Naive thymus-derived CD4-positive, alpha-beta T cell (primary cell): ENCODE results near the gene SNRNP200. TPM values are rescaled to one million over a fixed set of nuclear protein-coding genes. Genes with fewer than 3 reads are reported as not detected.
A peak's percentile ranks its signal among the peaks of the same experiment; 100 is the strongest.

Experiments used
- ATAC-seq: fragments of 150-1000 bp; cut with Tn5 transposase; 2 replicates; pipeline ENCODE4 v1.10.0; 2021; ENCODE audit warnings: mild to moderate bottlenecking, moderate library complexity
- CTCF ChIA-PET: fragments of 350-600 bp; sonication (Branson Sonifier 250); formaldehyde crosslinking; loops from one replicate; lab custom pipeline; 2021; ENCODE audit warnings: antibody characterized with exemption; lab: Charles Lee
- POLR2A ChIA-PET: fragments of 350-600 bp; sonication (Branson Sonifier 250); formaldehyde crosslinking; loops from one replicate; lab custom pipeline; 2021; ENCODE audit warnings: antibody characterized with exemption, inconsistent platforms; lab: Charles Lee
- DNase-seq, 9 donors: peaks; one replicate each; pipeline versions ENCODE4 v3.0.0 to v3.0.0-alpha.2; 2020 to 2022; ENCODE audit warnings: mixed read lengths in 1 of 9
- H3K27ac ChIP-seq: one replicate; pipeline ENCODE4 v1.7.0; 2013; ENCODE audit warnings: mild to moderate bottlenecking, low read depth, low read length, moderate library complexity
- H3K27me3 ChIP-seq, 2 donors: one replicate each; pipeline ENCODE4 v1.7.0; 2013; ENCODE audit warnings: low read length in 2 of 2, mild to moderate bottlenecking in 2 of 2, moderate library complexity in 2 of 2; ENCODE audit not compliant: control insufficient read depth in 2 of 2, insufficient read depth in 2 of 2
- H3K36me3 ChIP-seq, 3 experiments: 1 replicate in 2 of 3; 2 replicates in 1 of 3; pipeline ENCODE4 v1.7.0; 2013; ENCODE audit warnings: low read length in 3 of 3, mild to moderate bottlenecking in 3 of 3, moderate library complexity in 1 of 3; ENCODE audit not compliant: insufficient read depth in 3 of 3, control insufficient read depth in 2 of 3
- H3K4me1 ChIP-seq, 2 donors: one replicate each; pipeline ENCODE4 v1.7.0; 2013; ENCODE audit warnings: low read length in 2 of 2, mild to moderate bottlenecking in 2 of 2, moderate library complexity in 1 of 2; ENCODE audit not compliant: control insufficient read depth in 2 of 2, insufficient read depth in 2 of 2
- H3K4me3 ChIP-seq: 2 replicates; pipeline ENCODE4 v1.7.0; 2013; ENCODE audit warnings: mild to moderate bottlenecking, low read length
- H3K9me3 ChIP-seq, 3 experiments: 1 replicate in 2 of 3; 2 replicates in 1 of 3; pipeline ENCODE4 v1.7.0; 2013; ENCODE audit warnings: low read length in 3 of 3; ENCODE audit not compliant: control insufficient read depth in 2 of 3
- H3K27ac Mint-ChIP-seq, 9 donors: one replicate each; pipeline ENCODE4 v1.8.0; 2020 to 2022; ENCODE audit warnings: mixed read lengths in 9 of 9, mild to moderate bottlenecking in 8 of 9, moderate library complexity in 5 of 9, inconsistent platforms in 2 of 9
- H3K27me3 Mint-ChIP-seq, 5 donors: one replicate each; pipeline ENCODE4 v1.8.0; 2021 to 2022; ENCODE audit warnings: mixed read lengths in 5 of 5, mild to moderate bottlenecking in 1 of 5
- H3K36me3 Mint-ChIP-seq, 5 donors: one replicate each; pipeline ENCODE4 v1.8.0; 2020 to 2022; ENCODE audit warnings: mixed read lengths in 5 of 5, mild to moderate bottlenecking in 3 of 5, inconsistent platforms in 1 of 5
- H3K4me1 Mint-ChIP-seq, 7 donors: one replicate each; pipeline ENCODE4 v1.8.0; 2020 to 2022; ENCODE audit warnings: mixed read lengths in 7 of 7, mild to moderate bottlenecking in 3 of 7, inconsistent platforms in 1 of 7
- H3K4me3 Mint-ChIP-seq, 10 donors: one replicate each; pipeline ENCODE4 v1.8.0; 2020 to 2022; ENCODE audit warnings: mild to moderate bottlenecking in 10 of 10, mixed read lengths in 10 of 10, moderate library complexity in 6 of 10, inconsistent platforms in 2 of 10
- H3K9me3 Mint-ChIP-seq, 11 donors: one replicate each; pipeline ENCODE4 v1.8.0; 2020 to 2022; ENCODE audit warnings: mixed read lengths in 11 of 11, mild to moderate bottlenecking in 4 of 11, inconsistent platforms in 1 of 11, moderate library complexity in 1 of 11
- intact Hi-C, 2 donors: fragments of 100-400 bp; cut with micrococcal nuclease; formaldehyde crosslinking; loops; one replicate each; pipeline ENCODE4 v1.15.1; 2023
- polyA plus RNA-seq, 2 donors: library from polyadenylated mRNA; unstranded; fragments of 300-500 nt; fragmentation: Illumina TruSeq; gene quantifications; one replicate each; pipeline ENCODE4 v1.2.3, GENCODE V29; 2021
- total RNA-seq, 6 experiments: library from RNA in 5 of 6; stranded (reverse) in 5 of 6; gene quantifications; 1 replicate in 5 of 6; 2 replicates in 1 of 6; pipeline ENCODE4 v1.2.3 and lab custom pipeline; 2021 to 2026

SNRNP200 gene
- total and polyA plus RNA-seq, 7 experiments from 2014 or later: 86.6 to 255 (median 171) TPM

DNA sequence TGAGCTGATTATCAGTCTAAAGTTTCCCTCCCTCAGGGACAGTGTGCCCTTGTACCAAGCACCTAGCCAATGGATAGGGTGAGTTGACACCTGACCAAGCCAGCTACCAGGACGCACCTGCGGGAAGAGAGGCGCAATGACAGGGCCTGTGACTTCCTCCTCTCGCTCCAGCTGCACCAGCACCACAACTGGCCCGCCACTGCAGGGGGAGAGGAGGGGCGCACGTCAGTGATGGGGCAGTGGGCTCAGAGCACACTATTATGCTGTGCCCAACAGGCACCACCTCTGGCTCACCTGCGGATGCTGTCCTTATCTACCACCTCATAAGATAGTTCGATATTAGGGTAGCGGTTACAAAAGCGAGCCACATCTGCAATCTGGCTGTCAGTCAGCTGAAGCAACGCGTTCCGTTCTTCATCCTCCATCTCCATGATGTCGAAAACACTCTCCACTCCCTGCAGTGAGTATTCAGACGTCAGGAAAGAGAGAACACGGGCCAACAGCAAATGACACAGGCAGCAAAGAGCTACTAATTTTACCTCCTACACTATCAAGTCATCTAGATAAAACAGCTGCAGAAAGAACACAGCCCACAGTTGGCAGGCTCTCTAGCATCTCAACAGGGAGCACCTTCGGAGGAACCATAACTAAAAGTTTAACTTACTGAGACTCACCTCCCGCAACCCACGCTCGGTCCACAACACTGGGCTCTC, 28.4 kb downstream of the SNRNP200 start:
- intact Hi-C loops: no loop called here
- Histone ChIP-seq H3K9me3 (no peaks in the 10 kb centered on the region), H3K27me3 (no peaks in the 10 kb centered on the region), H3K4me1 (no peaks in the 10 kb centered on the region), H3K27ac (no peak overlapping the region), H3K4me3 (no peak overlapping the region), H3K36me3 (peaks cover 36 to 91% (median 48%) of the 10 kb centered on the region in 3 experiments)
- DNase-seq (no peak), ATAC-seq (no peak)
- ChIA-PET POLR2A (interaction anchor here (0.6 to 0.9 kb wide), 2 partner anchors 10 to 33 kb away, joined by 4 to 5 read pairs; no protein-coding TSS in a partner anchor), CTCF (no interaction called here)
- H3K4me1 Mint-ChIP-seq: no peaks in the 10 kb centered on the region
- no peaks in the 10 kb centered on the region for H3K9me3 Mint-ChIP-seq
- H3K27me3 Mint-ChIP-seq: no peaks in the 10 kb centered on the region
- no peak overlapping the region for H3K4me3 Mint-ChIP-seq
- H3K27ac Mint-ChIP-seq: peak overlapping the region in 3 of 9 donors; percentile 21 to 62 (median 34)
- H3K36me3 Mint-ChIP-seq: peaks cover 16 to 58% (median 36%) of the 10 kb centered on the region in 5 donors

DNA sequence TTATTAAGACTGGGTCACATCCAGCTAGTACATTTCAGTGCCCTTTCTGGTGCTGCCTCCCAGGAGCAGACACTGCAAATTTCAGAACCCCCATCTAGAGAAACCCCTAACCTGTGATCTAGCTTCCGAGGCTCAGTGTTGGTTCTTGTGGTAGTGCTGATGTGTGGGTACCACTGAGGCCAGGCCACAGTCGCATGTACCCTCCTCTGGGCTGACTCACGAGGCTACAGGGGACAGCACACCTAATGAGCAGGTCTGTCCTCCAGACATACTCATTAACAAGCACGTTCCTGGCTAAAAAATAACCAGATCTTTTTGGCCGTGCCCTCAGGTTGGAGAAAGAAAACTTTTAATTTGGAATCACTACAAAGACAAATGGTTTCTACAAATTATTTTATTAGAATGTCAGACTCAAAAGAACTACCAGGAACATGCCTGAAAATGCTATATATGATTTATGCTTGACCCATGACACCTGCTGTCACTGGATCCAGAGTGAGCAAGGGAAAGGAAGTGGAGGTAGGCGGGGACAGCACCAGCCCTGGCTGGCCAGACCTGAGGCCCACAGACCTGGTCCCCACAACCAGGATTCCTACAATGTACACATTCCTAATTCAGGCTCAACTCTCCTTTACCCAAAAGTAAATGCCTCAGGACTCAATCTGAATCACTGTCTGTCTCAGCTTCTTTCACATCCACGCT, 30.8 kb downstream of the SNRNP200 start:
- H3K4me3 Mint-ChIP-seq: no peak overlapping the region
- Histone ChIP-seq H3K4me3 (no peak overlapping the region), H3K4me1 (no peaks in the 10 kb centered on the region), H3K27ac (no peak overlapping the region), H3K9me3 (no peaks in the 10 kb centered on the region), H3K27me3 (no peaks in the 10 kb centered on the region), H3K36me3 (peaks cover 35 to 86% (median 43%) of the 10 kb centered on the region in 3 experiments)
- DNase-seq (no peak), ATAC-seq (no peak)
- no peaks in the 10 kb centered on the region for H3K4me1 Mint-ChIP-seq
- CTCF ChIA-PET: no interaction called here
- intact Hi-C loops: no loop called here
- peaks cover 11 to 52% (median 32%) of the 10 kb centered on the region in 5 donors for H3K36me3 Mint-ChIP-seq
- H3K27ac Mint-ChIP-seq: peak overlapping the region in 3 of 9 donors; percentile 24 to 60 (median 55)
- H3K27me3 Mint-ChIP-seq: no peaks in the 10 kb centered on the region
- POLR2A ChIA-PET: interaction anchor here (0.6 kb wide), 2 partner anchors 18 to 220 kb away, joined by 3 read pairs; no protein-coding TSS in a partner anchor
- H3K9me3 Mint-ChIP-seq: no peaks in the 10 kb centered on the region

DNA sequence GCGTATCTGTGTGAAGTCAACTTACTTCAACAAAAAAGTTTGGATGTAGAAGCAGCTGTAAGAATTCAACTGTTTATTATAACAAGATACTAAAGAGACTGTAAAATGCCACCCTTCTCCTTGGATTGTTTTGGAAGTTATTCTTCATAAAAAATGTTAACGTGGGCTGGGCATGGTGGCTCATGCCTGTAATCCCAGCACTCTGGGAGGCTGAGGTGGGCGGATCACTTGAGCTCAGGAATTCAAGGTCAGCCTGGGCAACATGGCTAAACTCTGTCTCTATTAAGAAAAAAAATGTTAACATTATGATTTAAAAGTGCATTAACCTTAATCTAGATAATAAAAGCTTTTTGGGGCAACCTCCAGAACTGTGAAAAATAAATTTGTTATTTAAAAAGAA, 31.6 kb downstream of the SNRNP200 start:
- H3K27ac ChIP-seq: no peak overlapping the region
- Mint-ChIP-seq H3K27ac (peak overlapping the region in 2 of 9 donors; percentile 25 to 43), H3K9me3 (no peaks in the 10 kb centered on the region), H3K4me1 (peaks cover 0 to 4% (median 0%) of the 10 kb centered on the region in 7 donors), H3K27me3 (no peaks in the 10 kb centered on the region), H3K36me3 (peaks cover 8 to 50% (median 30%) of the 10 kb centered on the region in 5 donors), H3K4me3 (no peak overlapping the region)
- H3K27me3 ChIP-seq: no peaks in the 10 kb centered on the region
- ChIA-PET CTCF (interaction anchor here (0.9 kb wide), 1 partner anchor 19 kb away, joined by 4 read pairs; no protein-coding TSS in a partner anchor), POLR2A (interaction anchor here (0.6 kb wide), 1 partner anchor 17 kb away, joined by 3 read pairs; no protein-coding TSS in a partner anchor)
- H3K9me3 ChIP-seq: no peaks in the 10 kb centered on the region
- DNase-seq: no peak
- intact Hi-C loops: no loop called here
- H3K4me1 ChIP-seq: no peaks in the 10 kb centered on the region
- H3K36me3 ChIP-seq: peaks cover 35 to 86% (median 40%) of the 10 kb centered on the region in 3 experiments
- H3K4me3 ChIP-seq: no peak overlapping the region
- no peak for ATAC-seq

DNA sequence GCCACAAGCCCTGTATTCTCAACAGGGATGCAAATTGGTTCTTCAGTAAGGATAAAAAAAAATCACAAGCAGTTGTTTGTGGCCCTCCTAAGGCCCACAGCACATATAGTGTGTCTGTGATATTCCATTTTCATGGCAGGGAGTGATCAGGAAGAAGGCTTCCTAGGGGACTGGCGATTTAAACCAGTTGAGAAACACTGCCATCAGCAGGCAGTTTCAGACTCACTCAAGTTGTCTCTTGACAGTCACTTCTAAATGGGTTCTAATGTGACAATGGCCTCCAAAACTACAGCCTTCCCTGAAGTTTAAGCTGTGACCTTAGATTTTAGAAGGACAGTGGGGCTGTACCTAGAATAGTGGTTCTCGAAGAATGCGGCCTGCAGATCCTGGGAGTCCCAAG, 33.4 kb downstream of the SNRNP200 start:
- Mint-ChIP-seq H3K36me3 (peaks cover 10 to 39% (median 20%) of the 10 kb centered on the region in 5 donors), H3K9me3 (no peaks in the 10 kb centered on the region), H3K27me3 (no peaks in the 10 kb centered on the region), H3K4me3 (no peak overlapping the region), H3K4me1 (peaks cover 8 to 13% (median 9%) of the 10 kb centered on the region in 7 donors), H3K27ac (peak overlapping the region in 1 of 9 donors; percentile 33)
- CTCF ChIA-PET: no interaction called here
- H3K27me3 ChIP-seq: no peaks in the 10 kb centered on the region
- ATAC-seq (no peak), DNase-seq (no peak)
- H3K4me1 ChIP-seq: peaks cover 8% of the 10 kb centered on the region in 2 donors
- H3K27ac ChIP-seq: no peak overlapping the region
- H3K4me3 ChIP-seq: no peak overlapping the region
- H3K9me3 ChIP-seq: no peaks in the 10 kb centered on the region
- H3K36me3 ChIP-seq: peaks cover 22 to 81% (median 24%) of the 10 kb centered on the region in 3 experiments
- intact Hi-C loops: no loop called here
- POLR2A ChIA-PET: interaction anchor here (0.8 kb wide), 1 partner anchor 458 kb away, joined by 4 read pairs; no protein-coding TSS in a partner anchor

DNA sequence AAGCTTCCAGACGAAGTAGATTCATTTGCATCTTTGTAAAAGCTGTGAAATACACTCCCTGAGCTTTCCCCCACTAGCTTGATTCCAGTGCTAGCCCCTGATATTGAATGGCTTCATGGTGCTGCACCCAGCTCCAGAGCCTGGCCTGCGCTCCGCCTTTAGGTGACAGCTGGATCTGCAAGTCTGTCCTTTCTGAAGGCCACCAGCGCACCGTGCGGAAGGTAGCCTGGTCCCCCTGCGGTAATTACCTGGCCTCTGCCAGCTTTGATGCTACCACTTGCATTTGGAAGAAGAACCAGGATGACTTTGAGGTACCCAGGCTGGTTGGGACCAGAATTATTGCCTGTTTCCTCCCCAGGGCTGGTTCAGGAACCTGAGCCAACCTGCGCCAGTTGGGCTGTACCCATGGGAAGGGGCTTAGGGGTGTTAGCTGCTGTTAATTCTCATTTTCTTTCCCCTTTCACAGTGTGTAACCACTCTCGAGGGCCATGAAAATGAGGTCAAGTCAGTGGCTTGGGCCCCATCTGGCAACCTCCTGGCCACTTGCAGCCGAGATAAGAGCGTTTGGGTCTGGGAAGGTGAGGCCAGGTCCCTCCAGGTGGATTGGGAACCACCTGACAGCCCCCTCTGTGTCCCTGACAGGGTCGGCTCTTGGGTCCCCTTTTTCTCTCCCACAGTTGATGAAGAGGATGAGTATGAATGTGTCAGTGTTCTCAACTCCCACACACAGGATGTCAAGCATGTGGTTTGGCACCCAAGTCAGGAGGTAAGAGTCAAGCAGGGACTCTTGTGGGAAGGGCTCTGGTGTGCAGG, 38.0 kb downstream of the SNRNP200 start:
- POLR2A ChIA-PET: interaction anchor here (0.6 to 4.8 kb wide), 11 partner anchors 10 to 271 kb away, joined by 3 to 32 read pairs (median 5); partner anchors contain the start of genes SNRNP200 and STARD7
- peak overlapping the region in 8 of 9 donors; percentile 75 to 96 (median 92) for H3K27ac Mint-ChIP-seq
- H3K9me3 Mint-ChIP-seq: no peaks in the 10 kb centered on the region
- no peaks in the 10 kb centered on the region for H3K27me3 Mint-ChIP-seq
- Histone ChIP-seq H3K27me3 (no peaks in the 10 kb centered on the region), H3K27ac (peak overlapping the region; percentile 96), H3K4me1 (peaks cover 30 to 31% of the 10 kb centered on the region in 2 donors), H3K36me3 (peaks cover 6 to 54% (median 9%) of the 10 kb centered on the region in 3 experiments), H3K4me3 (peak overlapping the region; percentile 9), H3K9me3 (no peaks in the 10 kb centered on the region)
- H3K4me3 Mint-ChIP-seq: peak overlapping the region; percentile 74 to 100 (median 86)
- H3K36me3 Mint-ChIP-seq: peaks cover 7 to 22% (median 17%) of the 10 kb centered on the region in 5 donors
- peaks cover 29 to 48% (median 37%) of the 10 kb centered on the region in 7 donors for H3K4me1 Mint-ChIP-seq
- CTCF ChIA-PET: interaction anchor here (0.6 to 1.6 kb wide), 5 partner anchors 38 to 271 kb away, joined by 3 to 7 read pairs (median 3); no protein-coding TSS in a partner anchor
- ATAC-seq (no peak), DNase-seq (peak in 8 of 9 donors; percentile 11 to 57 (median 28))
- intact Hi-C loops: loop anchor here (2.0 to 10.0 kb wide), 7 partner anchors 67 to 695 kb away; partner anchors contain the start of genes ANKRD36C (in 1 of the 2), ARID5A (in 1 of the 2), ASTL (in 1 of the 2) and CNNM3 (in 1 of the 2)
